GM13976 (cell line): ENCODE results near the gene FNDC3B.

ENCODE experiments used
- DNase-seq: peaks from one replicate; pipeline ENCODE4 v3.0.0; 2012; ENCODE audit warnings: low spot score
- CTCF ChIP-seq: IDR thresholded peaks from 2 replicates; pipeline ENCODE4 v1.5.1; 2012; ENCODE audit warnings: borderline replicate concordance, mild to moderate bottlenecking; ENCODE audit not compliant: insufficient read depth; ENCODE audit errors: extremely low read depth, missing control alignments, control extremely low read depth
- in situ Hi-C: fragments of 300-500 bp; cut with MboI; formaldehyde crosslinking; loops from one replicate; pipeline ENCODE4 v1.12.0; 2022; ENCODE audit warnings: low sequenced_read_pairs, mixed read lengths, inconsistent platforms; ENCODE audit not compliant: unreplicated experiment

The FNDC3B gene

GRCh38 chr3:172221547-172221946 lies 182.2 kb downstream of the FNDC3B start:
- in situ Hi-C loops, result no loop called here
- no peak for TF ChIP-seq CTCF
- DNase-seq, result no peak

- in situ Hi-C loops, result no loop called here
- no peak for DNase-seq
- TF ChIP-seq CTCF, result no peak
Measured at GRCh38 chr3:172222478-172223071, 183.2 kb downstream of the FNDC3B start.

- no peak for DNase-seq
- in situ Hi-C loops, result no loop called here
- TF ChIP-seq CTCF, result no peak
Measured at GRCh38 chr3:172223870-172224269, 184.5 kb downstream of the FNDC3B start.

GRCh38 chr3:172224560-172225214 lies 185.3 kb downstream of the FNDC3B start:
- DNase-seq, result no peak
- in situ Hi-C loops, result no loop called here
- no peak for TF ChIP-seq CTCF

- TF ChIP-seq CTCF, result no peak
- in situ Hi-C loops, result no loop called here
Measured at GRCh38 chr3:172225215-172225707, 185.9 kb downstream of the FNDC3B start.

GRCh38 chr3:172226831-172227230 lies 187.5 kb downstream of the FNDC3B start:
- no peak for DNase-seq
- TF ChIP-seq CTCF, result no peak
- in situ Hi-C loops, result no loop called here

More at GRCh38 chr3:172225215-172225707, 185.9 kb downstream of the FNDC3B start:
- DNase-seq, result no peak
